ENCODE data around the gene CFAP69. TPM values are rescaled to one million over a fixed set of nuclear protein-coding genes. Genes with fewer than 3 reads are reported as not detected.

The CFAP69 gene
- total RNA-seq, 6 experiments from 2014 or later, result 1.7 to 8.2 (median 3.8) TPM

DNA sequence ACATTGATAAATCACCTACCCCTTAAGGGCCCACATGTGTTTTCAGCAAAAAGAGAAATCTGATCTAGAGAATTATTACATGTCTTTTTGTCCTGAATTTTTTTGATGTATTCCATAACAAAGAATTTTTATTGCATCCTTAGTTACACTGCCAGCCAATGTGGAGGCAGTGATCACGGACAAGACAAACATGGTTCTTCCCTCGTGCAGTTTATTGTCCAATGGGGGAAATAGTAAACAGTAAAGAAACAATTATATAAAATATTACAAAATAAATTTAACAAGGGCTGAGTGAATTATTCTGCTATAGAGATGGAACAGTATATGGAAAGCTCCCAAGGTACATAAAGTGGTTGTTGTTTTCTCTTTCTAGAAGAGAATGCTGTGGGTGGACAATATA lies 31.5 kb upstream of the CFAP69 start:
- H3K9me3 ChIP-seq, result no peaks in the 10 kb centered on the region
- no peaks in the 10 kb centered on the region for H3K27me3 ChIP-seq
- DNase-seq (no peak), ATAC-seq (no peak)
- no peak overlapping the region for H3K4me3 ChIP-seq
- no peak overlapping the region for H3K27ac ChIP-seq
- WGBS (ENCODE audit: insufficient coverage, low coverage, low lambda C conversion rate, missing lambda C conversion rate), result 59% methylated on average over 2 of the region's 2 CpGs
- H3K4me1 ChIP-seq, result peaks cover 0 to 7% (median 2%) of the 10 kb centered on the region in 4 donors
- intact Hi-C loops (cut with DNase I), result no loop called here
- H3K36me3 ChIP-seq, result no peaks in the 10 kb centered on the region
- no peak for TF ChIP-seq POLR2A (IDR thresholded peaks at IDR 0.05)
- TF ChIP-seq, protein P1, sequence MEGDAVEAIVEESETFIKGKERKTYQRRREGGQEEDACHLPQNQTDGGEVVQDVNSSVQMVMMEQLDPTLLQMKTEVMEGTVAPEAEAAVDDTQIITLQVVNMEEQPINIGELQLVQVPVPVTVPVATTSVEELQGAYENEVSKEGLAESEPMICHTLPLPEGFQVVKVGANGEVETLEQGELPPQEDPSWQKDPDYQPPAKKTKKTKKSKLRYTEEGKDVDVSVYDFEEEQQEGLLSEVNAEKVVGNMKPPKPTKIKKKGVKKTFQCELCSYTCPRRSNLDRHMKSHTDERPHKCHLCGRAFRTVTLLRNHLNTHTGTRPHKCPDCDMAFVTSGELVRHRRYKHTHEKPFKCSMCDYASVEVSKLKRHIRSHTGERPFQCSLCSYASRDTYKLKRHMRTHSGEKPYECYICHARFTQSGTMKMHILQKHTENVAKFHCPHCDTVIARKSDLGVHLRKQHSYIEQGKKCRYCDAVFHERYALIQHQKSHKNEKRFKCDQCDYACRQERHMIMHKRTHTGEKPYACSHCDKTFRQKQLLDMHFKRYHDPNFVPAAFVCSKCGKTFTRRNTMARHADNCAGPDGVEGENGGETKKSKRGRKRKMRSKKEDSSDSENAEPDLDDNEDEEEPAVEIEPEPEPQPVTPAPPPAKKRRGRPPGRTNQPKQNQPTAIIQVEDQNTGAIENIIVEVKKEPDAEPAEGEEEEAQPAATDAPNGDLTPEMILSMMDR (IDR thresholded peaks at IDR 0.05), result no peak

DNA sequence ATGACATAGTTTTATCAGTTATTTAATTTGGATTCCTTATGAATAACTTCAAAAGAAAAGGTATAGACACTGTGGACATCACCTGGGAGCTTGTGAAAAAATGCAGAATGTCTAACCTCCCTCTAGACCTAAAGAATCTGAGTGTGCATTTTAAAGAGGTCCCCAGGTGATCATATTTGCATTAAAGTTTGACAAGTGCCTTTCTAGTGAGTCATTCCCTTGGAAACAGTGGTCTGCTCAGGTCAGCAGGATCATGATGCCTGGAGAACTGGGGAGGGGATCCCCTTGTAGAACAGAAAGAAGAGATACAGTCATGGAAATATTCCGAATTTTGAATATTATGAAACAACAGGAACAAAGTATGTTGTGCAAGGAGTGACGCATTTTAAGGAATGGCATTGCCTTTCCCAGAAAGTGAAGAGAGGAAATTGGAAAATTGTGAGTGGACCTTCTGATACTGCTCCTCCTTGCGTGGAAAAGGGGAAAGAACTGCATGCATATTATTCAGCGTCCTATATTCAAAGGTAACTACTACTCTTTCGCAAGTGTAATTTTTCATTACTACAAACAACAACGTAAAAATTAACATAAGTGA lies 28.8 kb upstream of the CFAP69 start:
- Histone ChIP-seq H3K4me1 (peaks cover 0 to 7% (median 2%) of the 10 kb centered on the region in 4 donors), H3K36me3 (no peaks in the 10 kb centered on the region), H3K4me3 (no peak overlapping the region), H3K9me3 (no peaks in the 10 kb centered on the region), H3K27ac (no peak overlapping the region), H3K27me3 (no peaks in the 10 kb centered on the region)
- no peak for DNase-seq
- ATAC-seq, result no peak
- intact Hi-C loops (cut with DNase I), result no loop called here
- no peak for TF ChIP-seq POLR2A (IDR thresholded peaks at IDR 0.05)
- TF ChIP-seq, protein P1 (IDR thresholded peaks at IDR 0.05), result no peak
- 32% methylated on average over 6 of the region's 6 CpGs for WGBS (ENCODE audit: insufficient coverage, low coverage, low lambda C conversion rate, missing lambda C conversion rate)

DNA sequence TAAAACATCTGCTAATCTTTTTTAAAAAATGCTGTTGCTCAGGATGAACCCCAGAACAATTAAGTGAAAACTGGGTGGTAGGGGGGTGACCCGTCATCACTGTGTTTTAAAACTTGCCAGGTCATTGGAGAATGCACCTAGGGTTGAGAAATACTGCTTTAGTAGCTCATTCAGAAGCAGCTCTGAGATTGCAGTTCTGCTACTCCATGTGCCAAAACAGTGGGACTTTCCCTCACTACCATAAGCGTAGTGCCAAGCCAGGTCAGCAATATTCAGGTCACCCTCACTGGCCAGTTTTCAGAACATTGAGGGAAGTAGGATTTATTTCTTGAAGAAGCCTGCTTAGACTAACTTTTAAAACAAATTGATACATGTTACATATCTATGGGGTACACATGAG lies 28.2 kb upstream of the CFAP69 start:
- WGBS (ENCODE audit: insufficient coverage, low coverage, low lambda C conversion rate, missing lambda C conversion rate), result 34% methylated on average over 2 of the region's 2 CpGs
- H3K27me3 ChIP-seq, result no peaks in the 10 kb centered on the region
- no peak overlapping the region for H3K4me3 ChIP-seq
- TF ChIP-seq POLR2A (IDR thresholded peaks at IDR 0.05), result no peak
- TF ChIP-seq, protein P1 (IDR thresholded peaks at IDR 0.05), result no peak
- intact Hi-C loops (cut with DNase I), result no loop called here
- no peak overlapping the region for H3K27ac ChIP-seq
- no peaks in the 10 kb centered on the region for H3K36me3 ChIP-seq
- DNase-seq (peak in 1 of 3 donors; percentile 71), ATAC-seq (peak; percentile 93 to 98 (median 95))
- no peaks in the 10 kb centered on the region for H3K9me3 ChIP-seq
- peaks cover 0 to 7% (median 2%) of the 10 kb centered on the region in 4 donors for H3K4me1 ChIP-seq

DNA sequence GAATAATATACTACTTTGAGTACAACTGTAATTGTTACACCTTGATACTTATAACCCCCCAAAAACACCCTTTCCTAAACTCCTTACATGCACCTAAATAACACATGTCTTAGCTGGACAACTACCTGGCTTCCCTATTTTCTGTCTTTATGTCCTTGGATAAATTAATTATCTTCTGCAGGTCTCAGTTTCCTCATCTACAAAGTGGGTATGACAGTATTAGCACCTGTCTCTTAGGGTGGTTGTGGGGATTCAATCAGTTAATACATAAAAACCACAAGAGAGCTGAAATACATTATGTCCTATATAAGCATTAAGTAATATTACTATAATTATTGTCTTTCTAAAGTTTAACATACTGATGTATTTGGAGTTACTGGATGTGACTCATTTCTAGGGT lies 22.6 kb upstream of the CFAP69 start:
- Histone ChIP-seq H3K4me3 (no peak overlapping the region), H3K9me3 (no peaks in the 10 kb centered on the region), H3K27ac (no peak overlapping the region), H3K36me3 (no peaks in the 10 kb centered on the region), H3K27me3 (no peaks in the 10 kb centered on the region), H3K4me1 (no peaks in the 10 kb centered on the region)
- TF ChIP-seq POLR2A (IDR thresholded peaks at IDR 0.05), result no peak
- TF ChIP-seq, protein P1 (IDR thresholded peaks at IDR 0.05), result no peak
- intact Hi-C loops (cut with DNase I), result no loop called here
- ATAC-seq (no peak), DNase-seq (no peak)
